Activated gamma-delta T cell treated with anti-CD3 and anti-CD28 coated beads, Interleukin-2, amount 50 U/mL, for 16 hours (primary cell): ENCODE measurements around the gene SAFB.

ENCODE experiments used
- DNase-seq: peaks from one replicate; pipeline ENCODE4 v3.0.0-alpha.2; 2020; ENCODE audit warnings: low read depth

Gene SAFB

GRCh38 chr19:5622465-5623396, at the start of gene SAFB, which contains the start of gene SAFB2:
TSS of gene SAFB (plus strand) at chr19:5623083. CDS start at chr19:5623206, 123 bp downstream.
TSS of gene SAFB2 (minus strand) at chr19:5622776. CDS start at chr19:5622715, 61 bp downstream.
- DNase-seq, result peak; percentile 98

- DNase-seq, result no peak
Observed at GRCh38 chr19:5575590-5575989, 47.3 kb upstream of the SAFB start.

- DNase-seq, result peak; percentile 58
Observed at GRCh38 chr19:5578097-5578846, 44.6 kb upstream of the SAFB start.

DNA sequence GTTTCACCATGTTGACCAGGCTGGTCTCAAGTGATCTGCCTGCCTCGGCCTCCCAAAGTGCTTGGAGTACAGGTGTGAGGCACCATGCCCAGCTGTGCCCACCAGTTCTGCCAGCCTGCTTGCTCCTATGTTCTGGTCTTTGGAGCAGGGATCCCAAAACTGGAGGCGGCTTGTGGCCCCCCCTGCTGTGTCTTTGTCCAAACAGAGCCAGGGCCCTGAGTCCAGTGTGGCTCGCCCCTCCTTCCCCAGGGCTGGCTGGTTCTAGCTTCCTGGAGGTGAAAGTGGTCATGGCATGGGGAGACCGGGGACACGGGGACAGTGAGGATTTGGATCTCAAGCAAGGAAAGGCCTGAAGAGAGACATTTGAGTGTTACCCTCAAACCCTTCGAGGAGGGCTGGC, 43.6 kb upstream of the SAFB start:
- DNase-seq, result no peak

GRCh38 chr19:5579697-5580096, 43.2 kb upstream of the SAFB start:
- DNase-seq, result no peak

GRCh38 chr19:5580161-5580571, 42.7 kb upstream of the SAFB start:
- no peak for DNase-seq

DNA sequence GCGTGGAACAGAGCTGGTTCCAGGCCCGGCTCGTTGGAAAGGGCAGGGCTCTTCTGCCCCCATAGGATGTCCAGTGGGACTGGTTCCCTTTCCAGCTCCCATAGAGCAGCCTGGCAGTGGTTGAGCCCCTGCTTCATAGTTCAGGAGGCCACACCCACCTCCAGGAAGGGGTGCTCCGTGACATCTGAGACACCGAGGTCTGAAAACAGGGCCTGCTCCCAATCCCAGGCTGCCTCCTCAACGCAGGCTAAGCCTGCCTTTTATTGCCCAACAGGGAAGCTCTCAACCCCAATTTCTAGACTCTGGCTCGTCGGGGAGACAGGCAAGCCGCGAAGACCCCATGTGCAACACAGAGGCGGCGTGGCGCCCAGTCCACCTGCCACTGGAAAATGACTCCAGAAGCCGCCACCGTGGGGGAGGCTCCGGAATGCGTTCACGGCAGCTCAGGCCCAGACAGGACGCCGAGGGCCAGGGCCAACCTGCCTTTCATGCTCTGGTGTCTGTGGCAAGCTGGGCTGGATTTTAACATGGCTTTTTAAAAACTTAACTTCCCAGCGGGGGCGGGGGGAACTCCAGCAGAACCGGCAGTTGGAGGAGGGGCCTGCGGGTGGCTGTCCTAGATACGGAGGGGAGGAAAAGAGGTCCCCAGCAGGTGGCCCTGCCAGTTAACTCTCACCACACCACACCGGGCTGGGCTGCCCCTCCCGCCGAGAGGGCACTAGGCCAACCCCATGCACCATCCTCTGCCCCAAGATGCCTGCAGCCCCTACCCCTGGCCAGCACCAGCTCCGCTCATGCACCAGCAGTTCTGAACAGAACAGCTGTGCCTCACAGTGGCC, 37.2 kb upstream of the SAFB start:
- DNase-seq, result peak; percentile 24

- no peak for DNase-seq
Observed at GRCh38 chr19:5586300-5587070, 36.4 kb upstream of the SAFB start.

DNA sequence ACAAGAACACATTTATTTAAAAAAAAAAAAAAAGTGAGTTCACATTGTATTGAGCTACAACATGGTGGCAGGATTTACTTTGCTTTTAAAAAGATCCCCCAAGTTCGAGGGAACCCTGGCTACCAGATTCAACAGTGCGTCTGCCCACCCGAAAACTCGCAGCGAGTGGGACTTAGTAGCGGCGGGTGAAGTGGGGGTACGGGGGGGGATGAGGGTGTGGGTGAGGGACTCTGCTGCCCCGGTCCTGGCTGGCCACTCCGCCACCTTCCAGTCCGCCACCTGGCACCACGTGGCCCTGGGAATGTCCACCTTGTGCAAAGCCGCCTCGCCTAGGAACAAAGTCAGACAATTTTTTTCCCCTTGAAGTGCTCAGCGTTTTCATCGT, 35.8 kb upstream of the SAFB start:
- no peak for DNase-seq

DNA sequence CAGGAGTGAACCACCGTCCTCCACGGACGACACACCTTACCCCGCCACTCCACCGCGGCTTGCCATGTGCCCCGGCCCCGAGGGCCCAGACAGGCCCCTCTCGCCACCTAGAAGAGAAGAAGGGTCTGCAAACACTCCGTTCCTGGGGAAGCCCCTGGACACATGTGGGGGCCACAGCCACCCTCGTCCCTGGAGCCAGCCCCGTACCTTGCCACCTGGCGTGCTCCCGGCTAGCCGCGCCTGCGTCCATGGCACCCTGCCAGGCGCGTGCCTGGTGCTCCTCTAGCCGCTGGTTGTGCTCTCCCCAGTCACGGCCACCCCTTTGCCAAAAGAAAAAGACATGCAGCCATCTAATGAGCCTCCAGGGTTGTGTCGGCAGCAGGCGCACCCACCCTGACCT, 35.2 kb upstream of the SAFB start:
- no peak for DNase-seq

DNA sequence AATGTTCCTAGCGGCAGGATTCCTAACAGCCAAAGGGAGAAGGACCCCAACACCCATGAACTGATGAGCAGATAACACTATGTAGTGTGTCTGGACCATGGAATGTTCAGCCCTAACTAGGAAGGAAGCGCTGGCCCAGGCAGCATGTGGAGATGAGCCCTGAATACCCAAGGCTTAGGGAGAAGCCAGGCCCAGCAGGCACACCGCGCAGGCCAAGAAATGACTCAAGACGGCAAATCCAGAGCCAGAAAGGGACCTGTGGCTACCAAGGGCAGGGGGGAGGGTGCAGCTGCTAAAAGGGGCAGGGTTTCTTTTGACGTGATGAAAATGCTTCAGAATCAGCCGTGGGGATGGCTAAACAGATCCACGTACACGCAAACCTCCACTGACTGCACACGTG, 34.4 kb upstream of the SAFB start:
- DNase-seq, result no peak

GRCh38 chr19:5588906-5589676, 33.8 kb upstream of the SAFB start:
- no peak for DNase-seq

- no peak for DNase-seq
Observed at GRCh38 chr19:5590151-5590864, 32.6 kb upstream of the SAFB start.

DNA sequence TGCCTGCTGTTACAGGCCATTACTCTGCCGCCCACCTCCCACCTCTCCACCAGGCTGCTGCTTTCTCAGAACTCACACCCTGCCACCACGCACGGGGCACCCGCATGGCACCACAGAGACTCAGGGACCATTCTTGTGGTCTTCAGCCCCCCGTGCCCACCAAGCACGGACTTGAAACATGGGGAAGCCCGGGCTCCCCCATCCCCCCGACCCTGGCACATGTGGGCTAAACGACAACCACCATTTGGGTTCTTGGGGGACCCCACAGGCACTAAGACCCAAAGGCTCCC, 32.1 kb upstream of the SAFB start:
- no peak for DNase-seq

DNA sequence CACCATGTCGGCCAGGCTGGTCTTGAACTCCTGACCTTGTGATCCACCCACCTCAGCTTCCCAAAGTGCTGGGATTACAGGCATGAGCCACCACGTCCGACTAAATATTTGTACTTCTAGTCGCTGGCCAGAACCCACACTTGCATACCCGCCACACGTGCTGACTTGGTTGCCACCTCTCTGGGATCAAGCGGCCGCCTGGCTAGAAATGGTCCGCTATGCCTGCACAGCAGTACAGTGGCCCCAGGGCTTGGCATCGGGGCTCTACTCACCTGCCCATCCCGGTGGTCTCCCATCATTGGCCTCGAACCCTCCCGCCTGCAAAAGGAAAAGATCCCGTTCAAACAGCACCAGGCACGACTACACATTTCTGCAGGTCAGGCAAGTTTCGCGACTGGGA, 31.4 kb upstream of the SAFB start:
- no peak for DNase-seq

- no peak for DNase-seq
Observed at GRCh38 chr19:5592531-5593342, 30.1 kb upstream of the SAFB start.

- no peak for DNase-seq
Observed at GRCh38 chr19:5593343-5594255, 29.3 kb upstream of the SAFB start.

GRCh38 chr19:5594521-5594950, 28.3 kb upstream of the SAFB start:
- no peak for DNase-seq
